8988T (cell line): Measurements from ENCODE around the gene IQSEC1.

Experiments
- DNase-seq: peaks from one replicate; pipeline ENCODE4 v3.0.0; 2011

The IQSEC1 gene

DNA sequence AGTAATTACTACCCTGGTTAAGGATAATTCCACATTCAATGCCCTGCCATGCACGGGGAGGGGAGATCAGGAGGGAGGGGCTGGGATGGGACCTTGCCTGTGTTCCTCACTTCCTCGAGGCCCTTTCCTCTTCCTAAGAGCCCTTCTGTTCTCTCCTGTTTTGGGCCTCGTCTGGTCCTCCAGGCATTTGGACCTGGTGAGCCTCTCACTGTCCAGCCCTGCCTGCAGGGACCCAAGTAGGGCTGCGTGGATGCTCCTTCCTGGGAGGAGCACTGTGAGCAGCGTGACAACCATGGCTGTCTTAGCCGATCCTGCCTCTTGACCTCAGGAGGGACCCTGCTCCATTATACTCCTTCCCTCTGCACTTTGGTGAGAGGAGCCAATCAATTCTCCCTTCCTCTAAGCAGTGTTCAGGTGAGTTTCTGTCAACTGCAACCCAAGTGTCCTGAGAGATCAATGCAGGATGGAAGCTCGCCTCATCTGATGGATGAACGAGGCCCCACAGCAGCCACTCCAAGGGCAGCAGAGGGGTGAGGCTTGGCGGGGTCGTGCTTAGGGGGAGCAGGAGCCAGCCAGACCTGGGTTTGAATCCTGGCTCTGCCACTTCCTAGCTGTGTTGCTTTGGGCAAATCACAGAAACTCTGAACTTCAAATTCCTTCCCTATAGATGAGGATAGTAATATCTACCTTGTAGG lies 92.5 kb downstream of the IQSEC1 start:
- DNase-seq: no peak

DNA sequence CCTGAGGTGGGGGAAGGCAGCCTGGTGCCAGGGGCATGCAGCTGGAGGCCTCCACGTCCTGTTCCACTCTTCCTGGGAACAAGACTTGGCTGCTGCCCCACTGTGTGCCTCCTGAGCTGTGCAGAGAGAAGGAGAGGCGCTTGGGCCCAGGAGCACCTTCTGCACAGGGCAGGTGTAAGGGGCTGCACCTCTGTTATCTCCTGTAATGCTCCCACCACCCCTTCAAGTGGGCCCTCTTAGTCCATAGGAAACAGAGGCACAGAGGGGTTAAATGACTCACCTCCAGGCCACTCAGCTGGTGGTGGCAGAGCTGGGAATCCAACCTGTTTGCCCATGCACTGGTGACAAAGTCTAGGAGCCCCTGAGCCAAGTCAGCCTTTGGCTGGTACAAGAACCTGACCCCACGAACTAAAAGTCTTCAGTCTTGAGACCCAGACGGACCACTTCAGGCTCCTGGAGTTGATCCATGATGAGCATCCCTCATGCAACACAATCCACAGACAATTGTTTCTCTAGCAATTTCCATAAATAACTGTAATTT lies 93.2 kb downstream of the IQSEC1 start:
- no peak for DNase-seq

DNA sequence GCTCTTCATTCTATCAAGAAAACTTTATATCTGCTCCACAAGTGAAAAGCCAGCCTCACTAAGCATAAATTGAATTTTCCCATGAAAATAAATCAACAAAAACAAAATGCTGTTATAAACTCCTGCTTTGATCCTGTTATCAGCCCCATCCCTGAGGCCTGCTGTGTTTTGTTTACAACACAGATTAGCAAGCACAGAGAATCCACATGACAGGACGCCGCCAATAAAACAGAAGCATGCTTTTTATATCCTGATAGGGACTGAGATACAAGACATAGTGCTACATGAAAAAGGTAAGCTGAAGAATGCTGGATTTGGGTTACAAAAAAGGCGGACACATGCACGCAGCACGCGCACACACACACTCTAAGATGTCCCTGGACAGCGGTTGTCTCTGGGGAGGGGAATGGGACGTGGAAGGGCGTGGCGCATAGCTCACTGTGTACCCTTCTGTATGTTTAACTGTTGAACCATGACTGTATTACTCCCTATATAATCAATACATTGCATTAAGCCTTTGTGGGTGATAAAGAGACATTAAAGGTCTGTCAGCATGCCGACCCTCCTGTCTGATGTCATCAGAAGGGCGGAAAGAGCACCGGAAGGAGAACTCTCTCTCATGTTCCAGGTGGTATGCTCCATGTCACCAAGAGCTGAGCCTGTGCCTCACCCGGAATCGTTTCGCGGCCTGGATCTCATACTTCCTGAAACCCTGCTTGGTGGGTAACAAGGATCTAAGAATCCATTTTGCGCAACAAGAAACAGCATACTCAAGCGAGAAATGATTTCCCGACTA lies 93.9 kb downstream of the IQSEC1 start:
- no peak for DNase-seq

- no peak for DNase-seq
Measured at GRCh38 chr3:12978682-12979081, 94.5 kb downstream of the IQSEC1 start.

DNA sequence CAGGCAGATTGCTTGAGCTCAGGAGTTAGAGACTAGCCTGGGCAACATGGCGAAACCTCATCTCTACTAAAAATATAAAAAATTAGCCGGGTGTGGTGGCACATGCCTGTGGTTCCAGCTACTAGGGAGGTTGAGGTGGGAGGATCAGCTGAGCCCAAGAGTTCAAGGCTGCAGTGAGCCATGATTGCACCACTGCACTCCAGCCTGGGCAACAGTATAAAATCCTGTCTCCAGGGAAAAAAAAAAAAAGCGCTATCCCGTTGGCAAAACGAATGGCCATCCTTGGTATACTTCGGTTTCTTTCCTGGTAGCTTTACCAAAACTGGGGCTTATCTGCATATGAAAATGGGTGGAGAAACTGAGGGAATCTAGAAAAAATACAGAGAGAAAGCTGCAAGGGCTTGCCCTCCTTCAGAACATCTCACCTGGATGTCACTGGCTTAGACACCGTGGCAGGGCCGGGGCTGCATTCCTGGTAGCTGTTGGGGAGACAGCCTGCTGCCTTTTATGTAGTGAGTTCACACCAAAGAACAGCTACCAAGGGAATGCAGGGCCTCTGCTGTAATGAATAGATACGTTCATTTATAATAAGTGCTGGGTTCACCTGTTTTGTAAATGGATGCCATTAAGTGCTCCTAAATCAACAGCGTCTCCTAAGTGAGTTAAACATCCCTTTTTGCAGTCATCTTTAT lies 96.0 kb downstream of the IQSEC1 start:
- DNase-seq: no peak

DNA sequence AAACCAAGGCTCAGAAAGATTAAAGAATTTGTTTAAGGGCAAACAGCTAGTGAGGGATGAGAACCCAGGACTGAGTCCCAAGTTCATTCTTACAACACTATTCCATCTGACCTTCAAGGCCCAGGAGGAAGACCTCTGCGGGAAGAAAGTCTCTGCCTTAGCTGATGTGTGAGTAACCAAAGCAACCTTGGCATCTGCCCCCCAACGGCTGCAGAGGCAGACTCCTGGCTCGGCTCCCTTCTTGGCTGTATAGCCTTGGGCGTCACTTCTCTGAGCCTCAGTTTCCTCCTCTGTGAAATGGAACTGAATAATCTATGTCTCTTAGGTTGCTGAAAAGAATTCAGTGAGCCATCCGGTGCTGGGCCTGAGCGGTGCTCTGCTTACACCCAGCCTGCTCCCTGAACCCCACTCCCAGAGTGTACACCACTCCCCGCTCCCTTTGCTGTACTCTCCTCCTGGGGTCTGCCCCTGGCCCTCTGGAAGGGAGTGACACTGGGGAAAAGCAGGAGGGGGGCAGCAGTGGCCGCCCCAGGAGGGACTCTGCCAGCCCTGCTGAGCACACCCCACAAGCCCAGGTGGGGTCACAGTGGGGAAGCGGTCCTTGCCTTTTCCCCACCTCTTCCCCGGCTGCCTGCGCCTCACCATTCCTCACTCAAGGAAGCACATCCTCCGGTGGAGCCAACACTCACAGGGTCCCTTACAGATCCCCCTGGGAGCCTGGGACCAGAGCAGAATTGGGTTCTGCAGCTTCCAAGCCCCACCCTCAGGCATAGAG lies 97.3 kb downstream of the IQSEC1 start:
- no peak for DNase-seq

DNA sequence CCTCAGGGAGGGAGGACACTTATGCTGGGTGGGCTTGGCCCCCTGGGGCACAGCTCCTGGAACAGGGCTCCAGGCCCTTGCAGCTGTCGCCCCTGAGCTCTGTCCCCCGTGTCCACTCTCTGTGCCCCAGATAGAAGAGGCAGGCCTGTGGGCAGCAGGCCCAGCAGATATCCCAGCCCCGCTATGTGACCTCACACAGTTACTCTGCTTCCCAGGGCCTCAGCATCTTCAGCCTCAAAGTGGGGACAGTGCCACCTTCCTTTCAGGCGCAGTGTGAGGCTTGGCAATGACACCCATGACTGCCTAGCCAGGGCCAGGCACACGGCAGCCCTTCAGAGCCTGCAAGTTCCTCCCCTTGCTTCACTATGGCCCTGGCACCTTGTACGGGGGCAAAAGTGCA lies 98.4 kb downstream of the IQSEC1 start:
- no peak for DNase-seq

DNA sequence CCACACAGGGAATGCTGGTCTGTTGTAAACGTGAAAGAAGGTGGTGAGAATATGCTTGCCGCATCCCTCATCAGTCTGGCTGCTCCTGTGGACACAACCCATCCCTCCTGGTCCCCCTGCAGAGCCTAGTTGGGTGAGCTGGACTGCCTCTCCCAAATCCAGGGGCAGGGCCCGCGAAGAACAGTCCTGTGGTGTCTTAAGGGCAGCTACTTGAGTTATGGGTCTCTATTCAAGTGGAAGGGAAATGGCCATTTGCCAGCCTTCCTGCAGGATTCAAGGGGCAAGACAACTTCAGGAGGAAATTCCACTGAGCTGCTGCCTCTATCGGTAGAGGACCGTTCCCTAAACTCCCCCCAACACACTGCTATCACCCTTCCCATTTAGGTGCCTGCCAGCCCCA lies 98.9 kb downstream of the IQSEC1 start:
- no peak for DNase-seq

DNA sequence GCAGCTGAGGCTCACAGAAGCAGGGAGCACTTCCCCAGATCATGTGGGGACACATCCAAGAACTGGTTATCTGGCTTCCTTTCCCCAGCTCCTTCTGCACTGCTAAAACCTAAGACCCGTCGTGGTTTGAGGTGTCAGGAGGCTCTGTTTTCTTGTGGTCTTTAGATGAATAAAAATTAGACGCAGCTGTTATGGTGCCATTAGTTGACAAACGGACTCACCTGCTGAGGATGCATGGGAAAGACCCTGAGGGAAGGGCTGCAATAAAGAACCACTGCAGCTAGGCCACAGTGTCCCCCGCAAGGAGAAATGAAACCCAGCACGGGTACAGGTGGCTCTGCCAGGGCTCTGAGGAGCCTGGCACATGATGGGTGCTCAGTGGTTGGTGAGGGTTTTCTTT lies 99.4 kb downstream of the IQSEC1 start:
- DNase-seq: no peak

DNA sequence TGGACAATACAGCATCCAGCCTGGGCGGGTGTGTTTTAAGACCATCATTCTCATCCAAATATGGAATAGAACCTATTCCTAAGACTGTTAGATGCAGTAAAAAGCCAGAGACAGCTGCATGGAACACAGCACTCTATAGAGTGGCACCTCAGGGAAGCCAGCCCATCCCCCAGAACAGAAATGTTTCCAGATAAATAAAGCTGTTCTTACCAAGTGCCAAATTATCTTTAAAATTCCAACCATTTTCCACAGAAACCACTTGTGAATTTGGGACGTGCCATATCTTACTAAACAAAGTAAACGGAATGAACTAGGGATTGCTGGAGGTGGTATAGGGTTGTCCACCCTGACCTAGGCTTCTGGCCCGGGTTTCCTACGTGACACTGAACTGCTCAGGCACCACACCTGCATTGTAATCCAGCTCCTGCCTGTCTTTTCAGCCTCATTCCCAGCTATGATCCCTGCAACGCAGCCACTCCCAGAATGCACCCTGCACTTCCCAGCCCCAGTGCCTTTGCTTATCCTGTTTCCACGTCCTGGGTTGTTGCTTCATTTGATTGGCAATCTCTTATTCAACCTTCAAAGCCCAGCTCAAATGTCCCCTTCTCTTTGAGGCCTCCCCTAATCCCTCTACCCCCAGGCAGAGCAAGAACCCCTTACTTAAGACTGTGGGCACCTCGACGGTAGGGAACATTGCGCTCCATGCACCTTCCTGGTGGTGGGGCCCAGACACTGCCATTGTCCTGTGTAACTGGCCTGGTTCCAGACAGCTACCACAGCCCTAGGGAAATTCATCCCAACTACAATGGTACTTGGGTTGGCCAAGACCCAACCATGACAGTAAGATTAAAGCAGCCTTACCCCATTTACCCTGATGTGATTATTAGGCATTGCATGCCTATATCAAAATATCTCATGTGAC lies 100.2 kb downstream of the IQSEC1 start:
- no peak for DNase-seq

DNA sequence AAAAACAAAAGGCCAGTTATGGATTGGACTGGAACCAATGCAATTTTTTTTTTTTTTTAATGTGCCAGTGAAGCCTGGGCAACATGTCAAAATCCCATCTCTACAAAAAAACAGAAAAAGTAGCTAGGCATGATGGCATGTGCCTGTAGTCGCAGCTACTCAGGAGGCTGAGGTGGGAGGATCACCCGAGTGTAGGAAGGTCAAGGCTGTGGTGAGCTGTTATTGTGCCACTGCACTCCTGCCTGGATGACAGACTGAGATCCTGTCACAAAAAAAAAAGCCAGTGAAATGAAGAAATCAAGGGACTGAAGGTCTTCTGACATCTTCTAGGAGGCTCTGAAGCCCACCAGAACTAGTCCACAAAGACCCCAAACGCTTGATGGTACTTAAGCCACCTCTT lies 101.2 kb downstream of the IQSEC1 start:
- DNase-seq: no peak

DNA sequence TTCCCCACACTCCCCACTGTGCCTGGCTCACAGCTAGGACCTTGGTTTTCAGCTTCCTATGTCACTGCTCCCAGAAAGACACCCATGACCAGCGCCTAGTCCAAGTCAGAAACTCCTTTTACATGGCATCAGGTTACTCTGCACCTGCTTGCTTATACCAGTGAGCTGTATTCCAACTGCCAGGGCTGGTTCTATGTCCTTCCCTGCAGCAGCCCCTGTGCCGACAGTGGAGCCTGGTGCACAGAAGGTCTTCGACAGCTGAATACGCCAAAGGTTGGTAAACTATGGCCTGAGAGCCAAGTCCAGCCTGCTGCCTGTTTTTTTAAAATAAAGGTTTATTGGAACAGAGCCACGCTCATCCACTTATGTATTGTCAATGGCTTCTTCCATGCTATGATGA lies 102.5 kb downstream of the IQSEC1 start:
- no peak for DNase-seq

DNA sequence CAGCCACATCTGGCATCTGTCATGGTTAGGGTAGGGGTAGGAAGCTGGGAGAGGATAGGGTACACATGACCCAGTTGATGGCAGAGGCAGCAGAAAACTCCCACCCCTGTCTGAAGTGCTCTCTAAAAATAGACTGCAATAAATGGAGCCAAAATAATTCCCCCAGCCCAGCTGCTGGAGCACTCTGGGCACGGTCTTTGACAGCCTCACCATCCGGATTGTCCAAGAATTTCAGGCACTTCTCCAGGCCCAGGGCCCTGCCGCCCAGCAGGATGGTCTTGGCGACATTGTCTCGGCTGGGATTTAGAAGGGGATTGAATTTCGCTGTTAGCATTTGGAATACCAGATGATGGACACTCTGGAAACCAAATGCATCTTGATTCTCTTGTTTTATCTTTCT lies 103.7 kb downstream of the IQSEC1 start:
- no peak for DNase-seq

DNA sequence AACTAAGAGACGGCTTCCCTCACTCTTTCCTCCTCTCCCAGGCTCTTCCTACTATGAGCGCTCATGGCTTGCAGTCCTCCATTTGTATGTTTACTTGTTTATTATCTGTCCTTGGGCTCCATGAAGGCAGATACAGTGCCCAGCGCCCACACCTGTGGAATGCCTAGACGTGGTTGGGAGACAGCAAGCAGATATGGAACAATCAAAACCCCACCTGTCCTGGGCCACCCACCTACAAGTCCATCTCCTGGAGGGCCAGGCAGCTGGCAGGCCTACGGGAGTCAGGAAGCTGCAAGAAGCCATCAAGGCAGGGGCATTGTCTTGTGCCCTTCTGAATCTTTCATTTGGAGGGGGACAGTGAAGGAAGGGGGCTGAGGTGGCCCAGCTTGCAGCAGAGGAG lies 104.7 kb downstream of the IQSEC1 start:
- DNase-seq: no peak

GRCh38 chr3:12967606-12968351 lies 105.5 kb downstream of the IQSEC1 start:
- peak; percentile 99 for DNase-seq

- peak; percentile 76 for DNase-seq
Measured at GRCh38 chr3:12966847-12967605, 106.2 kb downstream of the IQSEC1 start.

GRCh38 chr3:12965999-12966846 lies 107.0 kb downstream of the IQSEC1 start:
- DNase-seq: no peak

DNA sequence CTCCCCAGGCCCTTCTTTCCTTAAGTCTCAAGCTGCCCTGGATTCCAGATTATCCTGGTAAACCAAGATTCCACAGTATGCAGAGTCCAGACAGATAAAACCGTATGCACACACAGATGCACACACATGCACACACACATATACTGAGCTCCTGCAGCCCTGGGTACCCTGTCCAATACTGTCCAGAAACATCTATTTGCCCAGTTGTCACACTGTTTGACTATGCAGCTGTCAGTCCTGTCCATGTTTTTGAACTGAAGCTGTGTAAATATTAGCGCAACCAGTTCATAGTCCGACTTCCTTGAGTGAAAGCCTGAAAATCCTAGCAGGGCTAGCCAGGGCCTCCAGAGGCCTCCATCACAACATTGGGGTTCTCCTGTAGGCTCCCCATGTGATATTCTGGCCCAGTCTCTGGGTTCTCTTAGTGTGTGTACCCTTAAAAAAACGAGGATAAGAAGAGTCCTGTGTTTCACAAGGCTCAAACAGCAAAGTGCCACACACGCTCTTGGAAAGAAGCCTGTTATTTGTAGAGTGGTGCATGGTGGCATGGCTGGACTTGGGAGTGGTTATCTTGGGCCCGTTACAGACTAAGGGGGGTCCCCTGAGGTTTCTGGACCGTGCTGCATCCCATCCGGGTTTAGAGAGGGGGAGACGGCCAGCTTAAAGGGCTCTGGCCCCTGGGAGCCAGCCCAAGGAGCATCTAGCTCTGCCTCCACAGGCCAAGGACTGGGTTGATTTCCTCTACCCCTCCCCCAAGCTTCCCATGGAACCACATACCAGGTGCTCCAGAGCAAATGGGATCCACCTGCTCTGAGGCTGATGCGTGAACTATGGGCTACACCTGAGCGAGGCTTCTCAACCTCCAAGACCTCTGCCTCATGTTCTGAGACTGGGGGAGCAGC lies 108.3 kb downstream of the IQSEC1 start:
- no peak for DNase-seq
